ENCODE results near the gene SUCO.

GRCh38 chr1:172603816-172604215, 70.9 kb downstream of the SUCO start:
- TF ChIP-seq, protein P1, sequence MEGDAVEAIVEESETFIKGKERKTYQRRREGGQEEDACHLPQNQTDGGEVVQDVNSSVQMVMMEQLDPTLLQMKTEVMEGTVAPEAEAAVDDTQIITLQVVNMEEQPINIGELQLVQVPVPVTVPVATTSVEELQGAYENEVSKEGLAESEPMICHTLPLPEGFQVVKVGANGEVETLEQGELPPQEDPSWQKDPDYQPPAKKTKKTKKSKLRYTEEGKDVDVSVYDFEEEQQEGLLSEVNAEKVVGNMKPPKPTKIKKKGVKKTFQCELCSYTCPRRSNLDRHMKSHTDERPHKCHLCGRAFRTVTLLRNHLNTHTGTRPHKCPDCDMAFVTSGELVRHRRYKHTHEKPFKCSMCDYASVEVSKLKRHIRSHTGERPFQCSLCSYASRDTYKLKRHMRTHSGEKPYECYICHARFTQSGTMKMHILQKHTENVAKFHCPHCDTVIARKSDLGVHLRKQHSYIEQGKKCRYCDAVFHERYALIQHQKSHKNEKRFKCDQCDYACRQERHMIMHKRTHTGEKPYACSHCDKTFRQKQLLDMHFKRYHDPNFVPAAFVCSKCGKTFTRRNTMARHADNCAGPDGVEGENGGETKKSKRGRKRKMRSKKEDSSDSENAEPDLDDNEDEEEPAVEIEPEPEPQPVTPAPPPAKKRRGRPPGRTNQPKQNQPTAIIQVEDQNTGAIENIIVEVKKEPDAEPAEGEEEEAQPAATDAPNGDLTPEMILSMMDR (IDR thresholded peaks at IDR 0.05; ENCODE audit: poor library complexity), result no peak
- no peak for TF ChIP-seq EZH2phosphoT487 (IDR thresholded peaks at IDR 0.05; ENCODE audit: low read depth, severe bottlenecking, unreplicated experiment)
